Measurements from ENCODE around the gene ATG4A. TPM values are rescaled to one million over a fixed set of nuclear protein-coding genes. Genes with fewer than 3 reads are reported as not detected.
A peak's percentile ranks its signal among the peaks of the same experiment; 100 is the strongest.

ATG4A gene
- total RNA-seq, 4 donors from 2014 or later = 9.9 to 27.5 (median 17.3) TPM

GRCh38 chrX:108178143-108178498 is 86.5 kb downstream of the ATG4A start:
- Histone ChIP-seq H3K36me3 (no peaks in the 10 kb centered on the region), H3K27me3 (no peaks in the 10 kb centered on the region), H3K4me3 (no peak overlapping the region), H3K9me3 (no peaks in the 10 kb centered on the region), H3K27ac (no peak overlapping the region), H3K4me1 (no peaks in the 10 kb centered on the region)
- TF ChIP-seq, protein P1, sequence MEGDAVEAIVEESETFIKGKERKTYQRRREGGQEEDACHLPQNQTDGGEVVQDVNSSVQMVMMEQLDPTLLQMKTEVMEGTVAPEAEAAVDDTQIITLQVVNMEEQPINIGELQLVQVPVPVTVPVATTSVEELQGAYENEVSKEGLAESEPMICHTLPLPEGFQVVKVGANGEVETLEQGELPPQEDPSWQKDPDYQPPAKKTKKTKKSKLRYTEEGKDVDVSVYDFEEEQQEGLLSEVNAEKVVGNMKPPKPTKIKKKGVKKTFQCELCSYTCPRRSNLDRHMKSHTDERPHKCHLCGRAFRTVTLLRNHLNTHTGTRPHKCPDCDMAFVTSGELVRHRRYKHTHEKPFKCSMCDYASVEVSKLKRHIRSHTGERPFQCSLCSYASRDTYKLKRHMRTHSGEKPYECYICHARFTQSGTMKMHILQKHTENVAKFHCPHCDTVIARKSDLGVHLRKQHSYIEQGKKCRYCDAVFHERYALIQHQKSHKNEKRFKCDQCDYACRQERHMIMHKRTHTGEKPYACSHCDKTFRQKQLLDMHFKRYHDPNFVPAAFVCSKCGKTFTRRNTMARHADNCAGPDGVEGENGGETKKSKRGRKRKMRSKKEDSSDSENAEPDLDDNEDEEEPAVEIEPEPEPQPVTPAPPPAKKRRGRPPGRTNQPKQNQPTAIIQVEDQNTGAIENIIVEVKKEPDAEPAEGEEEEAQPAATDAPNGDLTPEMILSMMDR (IDR thresholded peaks at IDR 0.05) = no peak
- TF ChIP-seq POLR2A (IDR thresholded peaks at IDR 0.05) = no peak
- DNase-seq = no peak

DNA sequence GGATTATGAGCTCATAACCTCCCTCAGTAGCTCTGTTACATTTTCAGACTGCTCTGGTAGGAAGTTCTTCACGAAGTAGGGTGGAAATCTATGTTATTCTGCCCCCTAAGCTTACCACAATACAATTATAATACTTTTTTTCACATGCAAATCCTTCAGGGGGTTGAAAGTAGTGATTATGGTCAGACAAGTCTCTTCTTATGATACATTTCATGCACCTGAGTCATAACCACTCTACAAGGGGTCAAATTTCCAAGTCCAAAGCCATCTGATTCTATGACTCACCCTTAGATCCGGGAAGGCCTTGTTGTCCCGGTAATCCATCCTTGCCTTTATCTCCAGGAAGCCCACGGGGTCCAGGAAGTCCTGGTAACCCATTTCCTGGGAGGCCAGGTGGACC is 95.2 kb downstream of the ATG4A start:
- no peaks in the 10 kb centered on the region for H3K27me3 ChIP-seq
- no peak overlapping the region for H3K27ac ChIP-seq
- no peaks in the 10 kb centered on the region for H3K9me3 ChIP-seq
- no peaks in the 10 kb centered on the region for H3K36me3 ChIP-seq
- DNase-seq = no peak
- TF ChIP-seq POLR2A (IDR thresholded peaks at IDR 0.05) = no peak
- TF ChIP-seq, protein P1 (IDR thresholded peaks at IDR 0.05) = no peak
- no peak overlapping the region for H3K4me3 ChIP-seq
- H3K4me1 ChIP-seq = no peaks in the 10 kb centered on the region

GRCh38 chrX:108198420-108198819 is 106.8 kb downstream of the ATG4A start:
- TF ChIP-seq POLR2A (IDR thresholded peaks at IDR 0.05) = no peak
- TF ChIP-seq, protein P1 (IDR thresholded peaks at IDR 0.05) = no peak
- no peak overlapping the region for H3K4me3 ChIP-seq
- H3K27me3 ChIP-seq = no peaks in the 10 kb centered on the region
- no peak overlapping the region for H3K27ac ChIP-seq
- no peaks in the 10 kb centered on the region for H3K4me1 ChIP-seq
- no peak for DNase-seq
- H3K36me3 ChIP-seq = no peaks in the 10 kb centered on the region
- H3K9me3 ChIP-seq = no peaks in the 10 kb centered on the region

- Histone ChIP-seq H3K4me3 (no peak overlapping the region), H3K9me3 (no peaks in the 10 kb centered on the region), H3K4me1 (no peaks in the 10 kb centered on the region), H3K36me3 (no peaks in the 10 kb centered on the region), H3K27ac (no peak overlapping the region), H3K27me3 (no peaks in the 10 kb centered on the region)
- DNase-seq = no peak
- TF ChIP-seq, protein P1 (IDR thresholded peaks at IDR 0.05) = no peak
- no peak for TF ChIP-seq POLR2A (IDR thresholded peaks at IDR 0.05)
Observed at GRCh38 chrX:108199041-108199440, 107.5 kb downstream of the ATG4A start.

- TF ChIP-seq, protein P1 (IDR thresholded peaks at IDR 0.05) = peak in 5 of 6 experiments; percentile 4 to 29 (median 28)
- TF ChIP-seq POLR2A (IDR thresholded peaks at IDR 0.05) = no peak
- no peaks in the 10 kb centered on the region for H3K27me3 ChIP-seq
- no peak overlapping the region for H3K27ac ChIP-seq
- no peaks in the 10 kb centered on the region for H3K9me3 ChIP-seq
- H3K4me1 ChIP-seq = no peaks in the 10 kb centered on the region
- DNase-seq = no peak
- H3K4me3 ChIP-seq = no peak overlapping the region
- no peaks in the 10 kb centered on the region for H3K36me3 ChIP-seq
Observed at GRCh38 chrX:108199691-108200090, 108.1 kb downstream of the ATG4A start.

DNA sequence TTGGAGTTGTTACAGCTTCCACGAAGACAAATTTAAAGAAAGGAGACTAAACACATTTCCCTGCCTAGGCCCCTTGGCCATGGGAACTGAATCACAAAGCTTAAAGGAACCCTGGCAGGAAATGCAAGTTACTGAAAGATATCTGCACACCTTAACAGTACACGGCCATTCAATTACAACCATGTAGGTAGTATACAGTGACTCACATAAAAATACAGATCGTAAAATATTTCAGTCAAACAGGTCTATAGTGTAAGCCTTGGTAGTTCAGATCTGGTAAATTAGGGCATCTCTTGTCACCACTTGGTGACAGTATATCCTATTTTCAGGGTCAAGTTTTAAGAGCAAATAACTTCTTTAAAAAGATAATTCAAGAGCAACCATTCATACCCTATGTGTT is 112.0 kb downstream of the ATG4A start:
- Histone ChIP-seq H3K27me3 (no peaks in the 10 kb centered on the region), H3K27ac (no peak overlapping the region), H3K36me3 (no peaks in the 10 kb centered on the region), H3K9me3 (no peaks in the 10 kb centered on the region), H3K4me3 (no peak overlapping the region), H3K4me1 (no peaks in the 10 kb centered on the region)
- TF ChIP-seq POLR2A (IDR thresholded peaks at IDR 0.05) = no peak
- TF ChIP-seq, protein P1 (IDR thresholded peaks at IDR 0.05) = no peak
- no peak for DNase-seq
